ENCODE results near the gene TYMS. TPM values are rescaled to one million over a fixed set of nuclear protein-coding genes. Genes with fewer than 3 reads are reported as not detected.
A peak's percentile ranks its signal among the peaks of the same experiment; 100 is the strongest.

TYMS gene
- total and polyA plus RNA-seq, 9 of the 15 experiments (the other 6 are each of a cell fraction or from before 2014, with no cell fraction given): 69.1 to 409 (median 175) TPM

GRCh38 chr18:657311-658000, at the start of gene TYMS (continued):
- TF ChIP-seq TSHZ1 (CRISPR knock-in tag; IDR thresholded peaks at IDR 0.05) (no peak), NONO (IDR thresholded peaks at IDR 0.05; ENCODE audit: low read depth in 2 of 2, low read length in 1 of 2) (peak; percentile 40 to 62; a peak in 3 of 4 replicates), TAF9B (IDR thresholded peaks at IDR 0.05; ENCODE audit: partially characterized antibody) (peak; percentile 68), MTF1 (CRISPR knock-in tag; IDR thresholded peaks at IDR 0.05; ENCODE audit: borderline replicate concordance) (no peak), ZBTB8A (IDR thresholded peaks at IDR 0.05; ENCODE audit: partially characterized antibody) (no peak), GABPB2 (CRISPR knock-in tag; conservative IDR thresholded peaks at IDR 0.05) (no peak), DPF2 (IDR thresholded peaks at IDR 0.05) (peak; percentile 54; the same call in 1 of the 2 replicates), ZNF764 (CRISPR knock-in tag; IDR thresholded peaks at IDR 0.05; ENCODE audit: low read depth) (no peak), POLR2G (IDR thresholded peaks at IDR 0.05; ENCODE audit: low read depth, low read length) (peak; percentile 96), ZBTB12 (CRISPR knock-in tag; IDR thresholded peaks at IDR 0.05) (no peak), ETV6 (IDR thresholded peaks at IDR 0.05; ENCODE audit: borderline replicate concordance in 1 of 2, low read depth in 2 of 2, low read length in 1 of 2) (0 out of 4 replicates have a peak, but pooled peaks of 1 of the 2 experiments have one; percentile 24), ETV6 (CRISPR knock-in tag; IDR thresholded peaks at IDR 0.05; ENCODE audit: borderline replicate concordance) (no peak), NFATC3 (IDR thresholded peaks at IDR 0.05) (no peak), ZNF551 (CRISPR knock-in tag; IDR thresholded peaks at IDR 0.05) (no peak), GATAD2B (IDR thresholded peaks at IDR 0.05; ENCODE audit: borderline replicate concordance) (peak; percentile 86), CBX5 (IDR thresholded peaks at IDR 0.05; ENCODE audit: borderline replicate concordance, low read depth) (no peak), NCOA2 (IDR thresholded peaks at IDR 0.05; ENCODE audit: partially characterized antibody in 2 of 2) (no peak), ZNF589 (CRISPR knock-in tag; IDR thresholded peaks at IDR 0.05; ENCODE audit: low read depth) (no peak; the same call in 1 of the 2 replicates), BRD9 (IDR thresholded peaks at IDR 0.05; ENCODE audit: low read depth, partially characterized antibody) (peak; percentile 54), ZNF766 (CRISPR knock-in tag; conservative IDR thresholded peaks at IDR 0.05) (no peak; the same call in 1 of the 2 replicates), ZNF699 (CRISPR knock-in tag; IDR thresholded peaks at IDR 0.05; ENCODE audit: insufficient replicate concordance) (no peak), TEAD2 (tag; IDR thresholded peaks at IDR 0.05) (no peak), FOXP1 (CRISPR knock-in tag; IDR thresholded peaks at IDR 0.05) (no peak; the same call in 1 of the 2 replicates)
- TF ChIP-seq, protein P1, sequence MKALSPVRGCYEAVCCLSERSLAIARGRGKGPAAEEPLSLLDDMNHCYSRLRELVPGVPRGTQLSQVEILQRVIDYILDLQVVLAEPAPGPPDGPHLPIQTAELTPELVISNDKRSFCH (CRISPR knock-in tag; IDR thresholded peaks at IDR 0.05): no peak
- TF ChIP-seq, protein P1 (tag; IDR thresholded peaks at IDR 0.05): peak; percentile 83; the same call in 1 of the 2 replicates
